SK-N-MC (cell line): ENCODE data around the gene SPATA25.

Experiments
- EZH2 ChIP-seq: fragments of 200-600 bp; sonication (generic); IDR thresholded peaks from one replicate; pipeline ENCODE4 v1.6.1; 2017; ENCODE audit warnings: antibody characterized with exemption
- FOXP2 ChIP-seq: optimal IDR thresholded peaks from 2 replicates; pipeline ENCODE3; 2011; ENCODE audit warnings: mild to moderate bottlenecking, moderate library complexity; ENCODE audit not compliant: insufficient read depth; ENCODE audit errors: extremely low read length, control extremely low read depth
- POLR2AphosphoS5 ChIP-seq: IDR thresholded peaks from 2 replicates; pipeline ENCODE4 v1.6.1; 2012; ENCODE audit warnings: mild to moderate bottlenecking, low read depth, low read length, borderline replicate concordance

- TF ChIP-seq POLR2AphosphoS5, result no peak
- TF ChIP-seq EZH2, result no peak
- TF ChIP-seq FOXP2, result no peak
Observed at GRCh38 chr20:45867136-45867818, 20.1 kb downstream of the SPATA25 start.
